Measurements from ENCODE around the gene PACSIN2.

Gene PACSIN2

GRCh38 chr22:42984814-42985530 lies 30.0 kb downstream of the PACSIN2 start:
- Mint-ChIP-seq H3K36me3 (ENCODE audit: low read depth) (peaks cover 15% of the 10 kb centered on the region), H3K4me1 (peaks cover 35% of the 10 kb centered on the region), H3K27me3 (ENCODE audit: low read depth, poor library complexity) (no peaks in the 10 kb centered on the region), H3K9me3 (peaks cover 17% of the 10 kb centered on the region), H3K4me3 (no peak overlapping the region), H3K27ac (peak overlapping the region; percentile 97)
- DNase-seq: no peak
- TF ChIP-seq CTCF (IDR thresholded peaks at IDR 0.05): no peak

GRCh38 chr22:42984397-42984796 lies 30.6 kb downstream of the PACSIN2 start:
- Mint-ChIP-seq H3K4me3 (no peak overlapping the region), H3K9me3 (peaks cover 23% of the 10 kb centered on the region), H3K27me3 (ENCODE audit: low read depth, poor library complexity) (no peaks in the 10 kb centered on the region), H3K27ac (peak overlapping the region; percentile 29), H3K4me1 (peaks cover 40% of the 10 kb centered on the region), H3K36me3 (ENCODE audit: low read depth) (peaks cover 20% of the 10 kb centered on the region)
- no peak for TF ChIP-seq CTCF (IDR thresholded peaks at IDR 0.05)
- DNase-seq: no peak

- no peaks in the 10 kb centered on the region for H3K27me3 Mint-ChIP-seq (ENCODE audit: low read depth, poor library complexity)
- TF ChIP-seq CTCF (IDR thresholded peaks at IDR 0.05): no peak
- peaks cover 26% of the 10 kb centered on the region for H3K36me3 Mint-ChIP-seq (ENCODE audit: low read depth)
These were observed 31.5 kb downstream of the PACSIN2 start for GRCh38 chr22:42983470-42983869.

GRCh38 chr22:42979606-42980005 lies 35.3 kb downstream of the PACSIN2 start:
- no peak for TF ChIP-seq CTCF (IDR thresholded peaks at IDR 0.05)
- Mint-ChIP-seq H3K36me3 (ENCODE audit: low read depth) (peaks cover 26% of the 10 kb centered on the region), H3K4me1 (peaks cover 34% of the 10 kb centered on the region), H3K9me3 (peaks cover 23% of the 10 kb centered on the region), H3K27ac (no peak overlapping the region), H3K4me3 (no peak overlapping the region), H3K27me3 (ENCODE audit: low read depth, poor library complexity) (no peaks in the 10 kb centered on the region)
- no peak for DNase-seq

More at GRCh38 chr22:42983470-42983869, 31.5 kb downstream of the PACSIN2 start:
- no peak overlapping the region for H3K27ac Mint-ChIP-seq
- peaks cover 44% of the 10 kb centered on the region for H3K4me1 Mint-ChIP-seq
- no peak for DNase-seq
- H3K4me3 Mint-ChIP-seq: no peak overlapping the region
- H3K9me3 Mint-ChIP-seq: peaks cover 23% of the 10 kb centered on the region

- Mint-ChIP-seq H3K4me3 (no peak overlapping the region), H3K4me1 (peaks cover 44% of the 10 kb centered on the region), H3K36me3 (ENCODE audit: low read depth) (peaks cover 16% of the 10 kb centered on the region), H3K9me3 (peaks cover 17% of the 10 kb centered on the region), H3K27me3 (ENCODE audit: low read depth, poor library complexity) (no peaks in the 10 kb centered on the region), H3K27ac (peak overlapping the region; percentile 63)
- DNase-seq: no peak
- no peak for TF ChIP-seq CTCF (IDR thresholded peaks at IDR 0.05)
These were observed 36.4 kb downstream of the PACSIN2 start for GRCh38 chr22:42978453-42979103.

All from nephron progenitor cell (in vitro differentiated cells).